SK-N-MC (cell line): Measurements from ENCODE around the gene CLUH.

Experiments
- EZH2 ChIP-seq: fragments of 200-600 bp; sonication (generic); IDR thresholded peaks from one replicate; pipeline ENCODE4 v1.6.1; 2017; ENCODE audit warnings: antibody characterized with exemption
- FOXP2 ChIP-seq: optimal IDR thresholded peaks from 2 replicates; pipeline ENCODE3; 2011; ENCODE audit warnings: mild to moderate bottlenecking, moderate library complexity; ENCODE audit not compliant: insufficient read depth; ENCODE audit errors: extremely low read length, control extremely low read depth
- POLR2AphosphoS5 ChIP-seq: IDR thresholded peaks from 2 replicates; pipeline ENCODE4 v1.6.1; 2012; ENCODE audit warnings: mild to moderate bottlenecking, low read depth, low read length, borderline replicate concordance

GRCh38 chr17:2703606-2704005 lies 8.0 kb downstream of the CLUH start:
- TF ChIP-seq EZH2 (no peak), POLR2AphosphoS5 (no peak), FOXP2 (no peak)
